HepG2 (cell line): ENCODE results near the gene RPTOR. TPM values are rescaled to one million over a fixed set of nuclear protein-coding genes. Genes with fewer than 3 reads are reported as not detected.

ENCODE experiments used
- ARID2 ChIP-seq: sonication (generic); formaldehyde crosslinking; IDR thresholded peaks from 2 replicates; pipeline ENCODE4 v1.8.1; 2022; ENCODE audit warnings: mild to moderate bottlenecking, missing genetic modification reagents, borderline replicate concordance
- CBFB ChIP-seq: sonication (generic); formaldehyde crosslinking; IDR thresholded peaks from 2 replicates; pipeline ENCODE4 v1.4.0; 2020; ENCODE audit warnings: missing genetic modification reagents
- EZH2 ChIP-seq: conservative IDR thresholded peaks from 2 replicates; pipeline ENCODE4 v1.6.1; 2012; ENCODE audit warnings: mild to moderate bottlenecking, low read depth, low read length, moderate library complexity
- FOXM1 ChIP-seq: sonication (generic); formaldehyde crosslinking; IDR thresholded peaks from 2 replicates; pipeline ENCODE4 v1.5.0; 2020; ENCODE audit warnings: missing genetic modification reagents
- HES4 ChIP-seq: sonication (generic); formaldehyde crosslinking; IDR thresholded peaks from 2 replicates; pipeline ENCODE4 v1.9.0; 2021; ENCODE audit warnings: mild to moderate bottlenecking, missing genetic modification reagents, borderline replicate concordance
- HNRNPL ChIP-seq: fragments of 200-400 bp; formaldehyde crosslinking; IDR thresholded peaks from 2 replicates; pipeline ENCODE4 v1.6.1; 2017; ENCODE audit warnings: mild to moderate bottlenecking, low read depth, low read length
- HNRNPLL ChIP-seq: fragments of 200-400 bp; formaldehyde crosslinking; IDR thresholded peaks from 2 replicates; pipeline ENCODE4 v1.6.1; 2017; ENCODE audit warnings: mild to moderate bottlenecking, low read depth, low read length; ENCODE audit not compliant: poor library complexity, severe bottlenecking
- KAT8 ChIP-seq: IDR thresholded peaks from 2 replicates; pipeline ENCODE4 v1.6.1; 2016; ENCODE audit warnings: missing genetic modification reagents, missing compliant biosample characterization
- KMT2A ChIP-seq: sonication (generic); formaldehyde crosslinking; IDR thresholded peaks from 2 replicates; pipeline ENCODE4 v1.4.0; 2020; ENCODE audit warnings: missing genetic modification reagents
- NFYC ChIP-seq: IDR thresholded peaks from 2 replicates; pipeline ENCODE4 v1.6.1; 2016; ENCODE audit warnings: missing genetic modification reagents, missing compliant biosample characterization
- RELA ChIP-seq: sonication (generic); formaldehyde crosslinking; IDR thresholded peaks from 2 replicates; pipeline ENCODE4 v1.4.0; 2020; ENCODE audit warnings: missing genetic modification reagents
- SETDB1 ChIP-seq: sonication (generic); formaldehyde crosslinking; IDR thresholded peaks from 2 replicates; pipeline ENCODE4 v1.5.1; 2020; ENCODE audit warnings: missing genetic modification reagents, mild to moderate bottlenecking, borderline replicate concordance
- TAF1 ChIP-seq: sonication (generic); formaldehyde crosslinking; IDR thresholded peaks from 2 replicates; pipeline ENCODE4 v1.4.0; 2020; ENCODE audit warnings: missing genetic modification reagents
- ZNF3 ChIP-seq: IDR thresholded peaks from 2 replicates; pipeline ENCODE4 v1.7.0; 2017; ENCODE audit warnings: inconsistent platforms
- ZNF549 ChIP-seq: sonication (generic); formaldehyde crosslinking; IDR thresholded peaks from 2 replicates; pipeline ENCODE4 v1.5.0; 2020; ENCODE audit warnings: missing genetic modification reagents
- ZNF577 ChIP-seq: sonication (generic); formaldehyde crosslinking; IDR thresholded peaks from 2 replicates; pipeline ENCODE4 v1.4.0; 2020; ENCODE audit warnings: mild to moderate bottlenecking, low read depth, missing genetic modification reagents, borderline replicate concordance
- ZNF777 ChIP-seq: sonication (generic); formaldehyde crosslinking; IDR thresholded peaks from 2 replicates; pipeline ENCODE4 v1.4.0; 2020; ENCODE audit warnings: missing genetic modification reagents
- polyA plus RNA-seq, 8 experiments: library from polyadenylated mRNA; depleted of rRNA in 3 of 8; stranded (reverse) in 7 of 8; unstranded in 1 of 8; fragments of >200 nt; fragmentation: Illumina TruSeq in 4 of 8; extraction: Trizol in 4 of 8; gene quantifications; 2 replicates each; pipeline versions ENCODE4 v1.2.1 to v1.2.3, GENCODE V29; 2011 to 2016; ENCODE audit warnings: low read depth in 4 of 8, missing spikeins in 1 of 8, mixed read lengths in 1 of 8; ENCODE audit not compliant: insufficient read depth in 1 of 8
- total RNA-seq, 5 experiments: library from RNA; depleted of rRNA; stranded (reverse); fragments of >200 nt; fragmentation: Illumina TruSeq; extraction: Trizol; gene quantifications; 2 replicates each; pipeline ENCODE4 v1.2.3, GENCODE V29; 2016; ENCODE audit warnings: low read depth in 1 of 5
- TF ChIP-seq, protein P1 (sequence below): sonication (generic); formaldehyde crosslinking; IDR thresholded peaks from 2 replicates; pipeline ENCODE4 v1.5.0; 2020; ENCODE audit warnings: missing genetic modification reagents
- TF ChIP-seq, protein P2 (sequence below): sonication (generic); formaldehyde crosslinking; IDR thresholded peaks from 2 replicates; pipeline ENCODE4 v1.4.0; 2020; ENCODE audit warnings: mild to moderate bottlenecking, missing genetic modification reagents

RPTOR gene
- total and polyA plus RNA-seq, 2 of the 13 experiments (the other 11 are each of a cell fraction or from before 2014, with no cell fraction given): 6.6 to 25.3 TPM

DNA sequence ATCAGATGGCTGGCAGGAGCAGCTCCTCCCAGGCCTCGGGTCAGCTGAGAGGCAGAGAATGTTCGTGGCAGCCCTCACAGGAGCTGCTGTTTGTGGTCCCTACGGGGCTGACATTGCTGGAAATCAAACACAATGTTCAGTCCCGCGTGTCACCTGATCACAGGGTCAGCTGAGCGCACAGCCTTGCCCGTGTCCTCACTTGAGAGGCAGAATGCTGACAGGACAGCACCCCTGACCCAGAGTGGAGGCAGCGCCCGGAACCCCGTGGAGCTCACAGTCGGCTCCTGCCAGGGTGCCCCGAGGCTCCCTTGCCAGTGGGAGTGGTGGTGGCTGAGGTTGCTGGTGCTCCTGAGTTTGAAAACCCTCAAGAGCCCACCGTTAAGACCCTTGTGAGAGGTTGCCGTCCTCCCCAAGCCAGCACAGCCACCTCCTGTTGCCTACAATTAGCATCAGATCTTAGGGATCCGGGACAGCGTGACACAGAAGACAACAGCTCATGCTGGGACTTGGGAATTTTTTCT lies 443.4 kb downstream of the RPTOR start (continued):
- TF ChIP-seq HES4 (CRISPR knock-in tag): 0 out of 2 replicates have a peak, but pooled peaks have one; percentile 32
- TF ChIP-seq, protein P1, sequence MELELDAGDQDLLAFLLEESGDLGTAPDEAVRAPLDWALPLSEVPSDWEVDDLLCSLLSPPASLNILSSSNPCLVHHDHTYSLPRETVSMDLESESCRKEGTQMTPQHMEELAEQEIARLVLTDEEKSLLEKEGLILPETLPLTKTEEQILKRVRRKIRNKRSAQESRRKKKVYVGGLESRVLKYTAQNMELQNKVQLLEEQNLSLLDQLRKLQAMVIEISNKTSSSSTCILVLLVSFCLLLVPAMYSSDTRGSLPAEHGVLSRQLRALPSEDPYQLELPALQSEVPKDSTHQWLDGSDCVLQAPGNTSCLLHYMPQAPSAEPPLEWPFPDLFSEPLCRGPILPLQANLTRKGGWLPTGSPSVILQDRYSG (CRISPR knock-in tag): no peak
- no peak for TF ChIP-seq RELA (CRISPR knock-in tag)
- TF ChIP-seq ZNF777 (CRISPR knock-in tag): 0 out of 2 replicates have a peak, but pooled peaks have one; percentile 25
- no peak for TF ChIP-seq SETDB1 (CRISPR knock-in tag)
- TF ChIP-seq ZNF549 (CRISPR knock-in tag): no peak
- peak; percentile 66; the same call in 1 of the 2 replicates for TF ChIP-seq EZH2
- no peak for TF ChIP-seq ARID2 (CRISPR knock-in tag)
- TF ChIP-seq NFYC (CRISPR knock-in tag): no peak
- 0 out of 2 replicates have a peak, but pooled peaks have one; percentile 38 for TF ChIP-seq KMT2A
- no peak for TF ChIP-seq FOXM1 (CRISPR knock-in tag)
- no peak for TF ChIP-seq CBFB (CRISPR knock-in tag)
- TF ChIP-seq, protein P2, sequence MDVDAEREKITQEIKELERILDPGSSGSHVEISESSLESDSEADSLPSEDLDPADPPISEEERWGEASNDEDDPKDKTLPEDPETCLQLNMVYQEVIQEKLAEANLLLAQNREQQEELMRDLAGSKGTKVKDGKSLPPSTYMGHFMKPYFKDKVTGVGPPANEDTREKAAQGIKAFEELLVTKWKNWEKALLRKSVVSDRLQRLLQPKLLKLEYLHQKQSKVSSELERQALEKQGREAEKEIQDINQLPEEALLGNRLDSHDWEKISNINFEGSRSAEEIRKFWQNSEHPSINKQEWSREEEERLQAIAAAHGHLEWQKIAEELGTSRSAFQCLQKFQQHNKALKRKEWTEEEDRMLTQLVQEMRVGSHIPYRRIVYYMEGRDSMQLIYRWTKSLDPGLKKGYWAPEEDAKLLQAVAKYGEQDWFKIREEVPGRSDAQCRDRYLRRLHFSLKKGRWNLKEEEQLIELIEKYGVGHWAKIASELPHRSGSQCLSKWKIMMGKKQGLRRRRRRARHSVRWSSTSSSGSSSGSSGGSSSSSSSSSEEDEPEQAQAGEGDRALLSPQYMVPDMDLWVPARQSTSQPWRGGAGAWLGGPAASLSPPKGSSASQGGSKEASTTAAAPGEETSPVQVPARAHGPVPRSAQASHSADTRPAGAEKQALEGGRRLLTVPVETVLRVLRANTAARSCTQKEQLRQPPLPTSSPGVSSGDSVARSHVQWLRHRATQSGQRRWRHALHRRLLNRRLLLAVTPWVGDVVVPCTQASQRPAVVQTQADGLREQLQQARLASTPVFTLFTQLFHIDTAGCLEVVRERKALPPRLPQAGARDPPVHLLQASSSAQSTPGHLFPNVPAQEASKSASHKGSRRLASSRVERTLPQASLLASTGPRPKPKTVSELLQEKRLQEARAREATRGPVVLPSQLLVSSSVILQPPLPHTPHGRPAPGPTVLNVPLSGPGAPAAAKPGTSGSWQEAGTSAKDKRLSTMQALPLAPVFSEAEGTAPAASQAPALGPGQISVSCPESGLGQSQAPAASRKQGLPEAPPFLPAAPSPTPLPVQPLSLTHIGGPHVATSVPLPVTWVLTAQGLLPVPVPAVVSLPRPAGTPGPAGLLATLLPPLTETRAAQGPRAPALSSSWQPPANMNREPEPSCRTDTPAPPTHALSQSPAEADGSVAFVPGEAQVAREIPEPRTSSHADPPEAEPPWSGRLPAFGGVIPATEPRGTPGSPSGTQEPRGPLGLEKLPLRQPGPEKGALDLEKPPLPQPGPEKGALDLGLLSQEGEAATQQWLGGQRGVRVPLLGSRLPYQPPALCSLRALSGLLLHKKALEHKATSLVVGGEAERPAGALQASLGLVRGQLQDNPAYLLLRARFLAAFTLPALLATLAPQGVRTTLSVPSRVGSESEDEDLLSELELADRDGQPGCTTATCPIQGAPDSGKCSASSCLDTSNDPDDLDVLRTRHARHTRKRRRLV: no peak
- no peak for TF ChIP-seq ZNF3 (CRISPR knock-in tag)
- no peak for TF ChIP-seq ZNF577 (CRISPR knock-in tag)
- peak; percentile 67 for TF ChIP-seq KAT8 (CRISPR knock-in tag)
- TF ChIP-seq HNRNPLL: peak; percentile 20
- no peak; the same call in 1 of the 2 replicates for TF ChIP-seq TAF1 (CRISPR knock-in tag)
- 0 out of 2 replicates have a peak, but pooled peaks have one; percentile 49 for TF ChIP-seq HNRNPL
